GM19468 (cell line): ENCODE measurements around the gene CDA.

Experiments
- ATAC-seq: cut with Tn5 transposase; IDR thresholded peaks from one replicate; pipeline ENCODE4 v1.9.1; 2021; ENCODE audit warnings: mild to moderate bottlenecking, moderate library complexity, moderate number of reproducible peaks; ENCODE audit not compliant: unreplicated experiment; ENCODE audit errors: extremely low read depth

Gene CDA

DNA sequence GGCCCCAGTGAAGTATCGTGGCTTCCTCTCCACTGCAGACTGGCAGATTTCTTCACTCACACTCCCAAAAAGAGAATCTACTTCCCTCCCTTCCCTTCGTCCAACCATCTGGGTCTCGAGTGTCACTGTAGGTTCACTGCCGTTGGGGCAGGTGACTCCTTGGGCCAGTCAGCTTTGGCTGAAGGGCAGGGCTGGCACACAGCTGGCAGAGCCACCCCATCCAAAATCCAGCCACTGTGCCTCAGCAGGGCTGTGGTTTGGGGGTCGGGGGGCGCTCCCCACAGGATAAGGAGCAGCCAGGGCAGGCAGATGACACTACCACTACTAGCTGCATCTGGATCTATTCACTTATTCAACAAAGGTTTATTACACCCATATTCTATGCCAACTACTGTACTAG is 54.2 kb downstream of the CDA start:
- no peak for ATAC-seq

DNA sequence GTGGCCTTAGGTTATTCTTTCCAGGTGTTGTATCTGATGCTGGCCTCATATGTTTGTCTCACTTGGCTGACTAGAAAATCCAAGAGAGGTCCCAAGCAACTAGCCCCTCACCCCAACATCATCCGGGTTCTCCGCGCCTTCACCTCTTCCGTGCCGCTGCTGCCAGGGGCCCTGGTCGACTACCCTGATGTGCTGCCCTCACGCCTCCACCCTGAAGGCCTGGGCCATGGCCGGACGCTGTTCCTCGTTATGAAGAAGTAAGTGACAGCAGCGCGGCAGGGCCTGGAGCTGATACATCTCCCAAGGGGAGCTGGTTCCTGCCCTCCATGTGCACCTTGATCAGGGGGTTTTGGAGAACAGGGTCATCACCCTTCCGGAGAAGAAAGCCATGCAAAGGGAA is 55.5 kb downstream of the CDA start:
- no peak for ATAC-seq

DNA sequence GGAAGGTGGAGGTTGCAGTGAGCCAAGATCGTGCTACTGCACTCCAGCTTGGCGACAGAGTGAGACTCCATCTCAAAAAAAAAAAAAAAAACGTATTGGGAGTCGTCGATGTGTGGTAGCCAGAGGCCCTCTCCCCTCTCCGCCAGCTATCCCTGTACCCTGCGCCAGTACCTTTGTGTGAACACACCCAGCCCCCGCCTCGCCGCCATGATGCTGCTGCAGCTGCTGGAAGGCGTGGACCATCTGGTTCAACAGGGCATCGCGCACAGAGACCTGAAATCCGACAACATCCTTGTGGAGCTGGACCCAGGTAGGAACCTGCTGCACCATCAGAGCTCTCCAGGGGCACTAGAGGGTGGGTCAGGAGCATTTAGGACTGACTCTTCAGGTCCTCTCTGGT is 56.5 kb downstream of the CDA start:
- ATAC-seq, result no peak

- ATAC-seq, result no peak
These were observed 59.5 kb downstream of the CDA start for GRCh38 chr1:20648438-20648837.

- ATAC-seq, result no peak
These were observed 60.0 kb downstream of the CDA start for GRCh38 chr1:20648946-20649345.

DNA sequence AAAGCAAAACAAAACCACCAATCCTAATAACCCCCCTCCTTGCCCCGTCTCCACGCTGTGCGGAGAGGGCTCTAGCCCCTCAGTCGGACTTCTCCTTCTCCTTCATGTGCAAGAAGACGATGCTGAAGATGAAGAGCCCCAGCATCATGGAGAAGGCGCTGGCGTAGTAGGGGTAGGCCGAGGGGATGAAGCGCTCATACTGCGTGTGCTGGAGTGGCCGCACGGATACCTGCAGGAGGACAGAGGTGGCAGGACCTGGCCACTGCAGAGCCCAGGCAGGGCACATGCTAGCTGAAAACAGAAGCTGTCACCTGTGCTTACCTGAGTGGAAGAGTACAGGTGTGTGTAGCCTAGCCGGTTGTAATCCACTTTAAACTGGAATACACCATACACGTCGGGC is 63.4 kb downstream of the CDA start:
- no peak for ATAC-seq

DNA sequence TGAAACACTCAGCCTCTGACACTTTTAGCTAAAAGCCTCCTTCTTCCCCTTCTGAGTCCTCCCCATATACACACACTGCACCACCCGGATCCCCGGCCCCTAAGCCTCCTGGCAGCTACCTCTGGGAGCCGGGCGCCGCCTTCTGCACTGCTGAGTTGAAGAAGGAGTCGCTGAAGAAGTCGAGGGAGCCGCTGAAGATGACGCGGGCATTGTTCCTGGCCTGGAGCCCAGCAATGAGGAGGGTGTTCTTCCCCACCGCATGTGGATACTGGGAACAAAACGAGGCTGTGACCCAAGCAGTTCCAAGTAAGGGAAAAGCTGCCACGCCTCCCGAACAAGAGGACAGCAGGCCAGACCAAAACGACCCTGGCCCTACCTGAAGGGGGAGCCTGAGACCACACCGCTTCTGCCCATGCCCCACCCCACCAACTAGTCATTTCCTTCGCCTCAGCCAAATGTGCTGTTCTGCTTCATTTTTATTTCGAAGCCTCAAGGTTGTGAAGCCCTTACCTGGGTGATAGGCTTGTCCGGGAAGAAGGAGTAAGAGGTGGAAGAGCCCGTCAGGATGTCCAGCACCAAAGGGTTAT is 65.3 kb downstream of the CDA start:
- ATAC-seq, result no peak

- no peak for ATAC-seq
These were observed 68.1 kb downstream of the CDA start for GRCh38 chr1:20657024-20657423.

DNA sequence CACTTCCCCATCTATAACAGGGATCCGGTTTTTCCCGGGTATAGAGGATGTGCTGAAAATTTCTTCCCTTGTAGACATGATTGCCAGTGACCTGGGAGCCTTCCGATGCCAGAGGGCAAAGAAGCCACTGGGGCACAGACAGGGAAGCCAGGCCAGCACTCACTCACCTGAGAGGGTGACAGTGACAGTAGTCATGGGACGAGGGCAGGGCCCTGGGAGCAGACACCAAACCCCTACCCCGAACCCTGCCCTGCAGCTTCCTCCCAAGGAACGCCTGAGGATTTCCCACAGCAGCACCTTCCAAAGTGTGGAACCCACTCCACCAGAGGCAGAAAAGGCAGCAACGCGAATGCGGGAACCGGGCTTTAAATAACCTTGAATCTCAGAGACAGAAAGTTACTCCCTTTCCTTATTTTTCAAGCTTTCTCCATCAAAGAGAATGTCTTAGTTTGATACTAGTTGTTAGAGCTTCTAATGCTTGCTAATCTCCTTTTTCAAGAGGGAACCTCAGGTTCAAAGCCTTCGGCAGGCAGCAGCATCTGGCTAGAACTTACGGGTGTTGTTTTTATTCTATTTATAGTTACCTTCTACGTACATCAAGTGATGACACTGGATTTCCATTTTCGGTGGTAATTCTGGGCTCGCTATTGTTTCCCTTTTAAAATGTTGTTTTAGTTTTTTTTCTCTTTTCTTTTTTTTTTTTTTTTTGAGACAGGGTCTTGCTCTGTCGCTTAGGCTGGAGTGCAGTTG is 69.4 kb downstream of the CDA start:
- ATAC-seq, result no peak

DNA sequence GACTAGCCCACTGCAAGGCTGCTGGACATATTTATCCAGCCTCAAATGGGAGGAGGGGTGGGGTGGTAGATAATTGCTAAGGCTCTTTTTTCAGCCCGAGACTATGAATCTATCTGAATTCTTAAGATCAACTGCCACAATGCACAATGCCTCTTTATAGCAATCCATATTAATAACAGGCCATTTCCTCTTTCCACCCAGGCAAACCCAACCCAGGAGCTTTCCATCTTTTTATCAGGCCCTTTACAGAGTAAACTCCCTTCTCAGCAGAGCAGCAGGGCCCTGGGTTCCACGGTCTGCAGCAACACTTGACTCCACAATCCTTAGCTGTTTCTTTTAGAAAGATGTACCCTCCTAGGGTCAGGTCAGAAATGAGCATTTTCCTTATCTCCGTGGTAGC is 71.5 kb downstream of the CDA start:
- ATAC-seq, result no peak

DNA sequence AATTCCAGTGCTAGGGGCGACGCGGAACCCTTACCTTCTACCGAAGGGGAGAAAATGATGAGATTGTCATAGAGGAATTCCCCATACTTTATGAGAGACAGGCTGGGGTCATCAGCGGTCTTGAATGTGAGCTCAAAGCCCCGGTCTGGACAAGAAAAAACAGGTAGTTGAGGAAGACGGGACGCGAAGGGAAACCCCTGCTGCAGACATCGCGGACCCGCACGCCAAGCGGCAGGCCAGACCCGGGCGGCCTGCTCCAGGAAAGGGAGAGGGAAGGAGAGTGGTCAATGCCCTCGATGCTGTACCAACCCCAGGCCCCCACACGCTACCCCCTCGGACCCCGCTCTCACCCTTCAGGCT is 71.9 kb downstream of the CDA start:
- ATAC-seq, result no peak

GRCh38 chr1:20661207-20662109 is 72.6 kb downstream of the CDA start, which contains the start of gene DDOST:
TSS of gene DDOST (minus strand) at chr1:20661369. CDS start at chr1:20661350, 19 bp downstream.
- peak; percentile 92 for ATAC-seq

DNA sequence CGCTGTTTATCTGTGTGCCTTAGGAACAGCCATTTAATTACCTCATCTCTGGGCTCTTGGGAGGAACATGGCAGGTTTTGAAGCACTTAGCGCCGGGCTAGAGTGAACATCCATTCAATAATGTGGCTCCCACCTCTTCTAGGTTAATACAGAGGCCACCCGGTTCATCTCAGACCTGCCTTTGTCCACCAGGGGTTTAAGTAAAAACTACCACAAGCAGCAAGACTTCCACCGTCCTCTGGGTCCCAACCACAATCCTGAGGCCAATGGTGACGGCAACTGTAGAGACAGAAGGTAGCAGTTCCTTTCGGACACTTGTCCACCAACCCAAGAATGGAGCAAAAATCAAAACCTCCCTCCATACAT is 73.2 kb downstream of the CDA start:
- no peak for ATAC-seq

DNA sequence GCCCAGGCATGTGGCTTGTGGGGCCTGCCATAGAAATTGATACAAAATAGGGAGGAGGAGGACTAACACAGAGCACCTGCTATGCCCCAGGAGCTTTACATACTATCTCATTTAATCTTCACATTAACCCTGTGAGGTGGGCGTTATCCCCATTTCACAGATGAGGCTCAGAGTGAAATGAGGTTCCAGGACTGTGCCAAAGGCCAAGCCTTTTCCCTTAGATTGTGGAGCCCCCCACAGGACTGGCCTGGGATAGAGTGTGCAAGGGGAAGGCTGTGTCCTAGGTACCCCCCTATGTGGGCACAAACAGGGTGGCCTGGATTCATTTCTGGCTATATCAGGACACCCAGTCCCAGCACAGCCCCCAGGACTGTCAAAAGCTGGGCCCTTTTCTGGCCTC is 74.5 kb downstream of the CDA start:
- no peak for ATAC-seq

DNA sequence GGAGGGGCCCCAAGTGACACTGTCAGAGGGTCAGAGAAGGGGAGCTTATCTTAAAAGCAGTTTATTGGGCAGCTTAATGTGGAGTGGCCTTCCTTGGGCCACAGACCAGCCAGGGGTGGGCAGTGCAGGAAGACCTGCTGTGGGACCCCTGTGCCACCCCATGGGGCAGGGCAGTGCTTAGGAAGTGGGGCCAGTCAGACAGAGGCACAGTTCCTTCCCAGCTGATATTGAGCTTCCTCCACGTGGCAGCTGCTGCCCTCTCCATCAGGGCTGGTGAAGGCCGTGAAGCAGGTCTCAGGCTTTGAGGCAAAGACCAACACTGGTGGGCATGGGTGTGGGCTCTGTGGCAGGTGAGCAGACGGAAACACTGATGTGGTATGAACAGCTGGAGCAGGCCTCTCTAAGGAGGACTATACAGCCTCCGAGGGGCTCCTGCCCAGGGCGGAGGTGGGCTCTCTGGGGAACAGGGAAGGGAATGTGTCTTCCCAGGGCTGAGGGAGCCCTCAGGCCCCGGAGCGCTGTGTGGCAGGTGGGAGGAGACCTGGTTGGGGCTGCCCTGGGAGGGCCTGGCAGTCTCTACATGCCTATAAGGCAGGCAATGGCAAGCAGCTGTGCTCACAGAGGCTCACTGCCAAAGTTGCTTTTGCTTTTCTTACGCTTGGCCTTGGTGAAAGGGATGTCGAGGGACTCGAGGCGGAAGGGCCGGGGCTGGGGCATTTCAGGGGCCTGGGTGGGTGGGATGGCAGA is 75.2 kb downstream of the CDA start:
- ATAC-seq, result no peak

GRCh38 chr1:20665726-20666125 is 76.8 kb downstream of the CDA start:
- no peak for ATAC-seq

DNA sequence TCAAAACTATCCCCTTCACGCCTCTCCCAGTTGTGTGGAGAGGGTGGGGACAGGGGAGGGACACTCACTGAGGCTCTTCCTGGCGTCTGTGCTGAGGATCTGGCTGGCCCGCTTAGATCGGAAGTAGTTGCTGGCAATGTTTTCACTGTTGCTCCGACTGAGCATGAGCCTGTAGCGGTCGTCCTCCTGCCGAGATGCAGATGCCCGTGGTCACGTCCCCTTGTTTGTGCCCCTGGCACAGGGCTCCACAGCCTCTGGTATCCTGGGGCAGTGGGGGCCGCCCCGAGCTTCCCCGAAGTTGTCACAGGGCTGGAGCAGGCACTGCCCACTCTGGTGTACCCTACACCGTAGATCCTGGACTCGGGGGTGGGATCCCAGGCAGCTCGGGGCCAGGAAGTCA is 77.2 kb downstream of the CDA start:
- no peak for ATAC-seq

DNA sequence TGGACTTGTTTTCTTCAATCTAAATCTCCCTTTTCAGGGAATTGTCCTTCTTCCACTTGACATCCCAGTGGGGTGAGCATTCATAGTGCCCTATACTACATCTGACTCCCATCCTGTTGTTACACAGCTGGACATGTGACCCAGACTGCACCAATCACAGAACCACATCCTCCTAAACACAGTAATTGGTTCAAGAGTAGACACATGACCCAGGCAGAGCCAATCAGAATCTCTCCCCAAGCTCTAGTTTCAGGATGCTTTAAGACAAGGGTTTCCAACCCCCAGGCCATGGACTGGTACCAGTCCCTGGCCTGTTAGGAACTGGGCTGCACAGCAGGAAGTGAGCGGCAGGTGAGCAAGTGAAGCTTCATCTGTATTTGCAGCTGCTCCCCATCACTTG is 77.9 kb downstream of the CDA start:
- no peak for ATAC-seq
